SK-N-SH treated with all-trans-retinoic acid at 6 μM for 48 hours (cell line): ENCODE data around the gene CACNA1C.

ENCODE experiments used
- BACH2 ChIP-seq: fragments of 250-450 bp; sonication (Bioruptor Pico); IDR thresholded peaks from 2 replicates; pipeline ENCODE4 v1.9.0; 2021; ENCODE audit warnings: mild to moderate bottlenecking, borderline replicate concordance
- CSDC2 ChIP-seq: fragments of 250-450 bp; sonication (Bioruptor Pico); IDR thresholded peaks from 2 replicates; pipeline ENCODE4 v1.5.0; 2020; ENCODE audit warnings: mild to moderate bottlenecking, moderate library complexity
- ESRRG ChIP-seq: fragments of 250-450 bp; sonication (Bioruptor Pico); IDR thresholded peaks from 2 replicates; pipeline ENCODE4 v1.6.1; 2021; ENCODE audit warnings: mild to moderate bottlenecking
- RARB ChIP-seq: fragments of 250-450 bp; sonication (Bioruptor Pico); IDR thresholded peaks from 2 replicates; pipeline ENCODE4 v1.8.0; 2021; ENCODE audit warnings: mild to moderate bottlenecking, moderate library complexity
- SNAI2 ChIP-seq: fragments of 250-450 bp; sonication (Bioruptor Pico); IDR thresholded peaks from 2 replicates; pipeline ENCODE4 v1.5.0; 2020; ENCODE audit warnings: mild to moderate bottlenecking, moderate library complexity
- TOX ChIP-seq: fragments of 250-450 bp; sonication (Bioruptor Pico); IDR thresholded peaks from 2 replicates; pipeline ENCODE4 v1.8.0; 2021; ENCODE audit warnings: mild to moderate bottlenecking, moderate library complexity, borderline replicate concordance
- ZC3H10 ChIP-seq: fragments of 250-450 bp; sonication (Bioruptor Pico); IDR thresholded peaks from 2 replicates; pipeline ENCODE4 v1.5.1; 2021; ENCODE audit warnings: mild to moderate bottlenecking, moderate library complexity
- ZFP3 ChIP-seq: fragments of 250-450 bp; sonication (Bioruptor Pico); IDR thresholded peaks from 2 replicates; pipeline ENCODE4 v1.5.0; 2020; ENCODE audit warnings: mild to moderate bottlenecking, moderate library complexity
- ZNF70 ChIP-seq: fragments of 450-650 bp; formaldehyde crosslinking; IDR thresholded peaks from 2 replicates; pipeline ENCODE4 v1.5.0; 2020; ENCODE audit warnings: mild to moderate bottlenecking, moderate library complexity
- TF ChIP-seq, protein P1 (sequence below): fragments of 250-450 bp; sonication (Bioruptor Pico); IDR thresholded peaks from 2 replicates; pipeline ENCODE4 v1.8.0; 2020; ENCODE audit warnings: mild to moderate bottlenecking, moderate library complexity, borderline replicate concordance
- TF ChIP-seq, protein P2 (sequence below): fragments of 250-450 bp; sonication (Bioruptor Pico); IDR thresholded peaks from 2 replicates; pipeline ENCODE4 v1.8.0; 2021; ENCODE audit warnings: low read depth, mild to moderate bottlenecking, moderate library complexity, borderline replicate concordance

DNA sequence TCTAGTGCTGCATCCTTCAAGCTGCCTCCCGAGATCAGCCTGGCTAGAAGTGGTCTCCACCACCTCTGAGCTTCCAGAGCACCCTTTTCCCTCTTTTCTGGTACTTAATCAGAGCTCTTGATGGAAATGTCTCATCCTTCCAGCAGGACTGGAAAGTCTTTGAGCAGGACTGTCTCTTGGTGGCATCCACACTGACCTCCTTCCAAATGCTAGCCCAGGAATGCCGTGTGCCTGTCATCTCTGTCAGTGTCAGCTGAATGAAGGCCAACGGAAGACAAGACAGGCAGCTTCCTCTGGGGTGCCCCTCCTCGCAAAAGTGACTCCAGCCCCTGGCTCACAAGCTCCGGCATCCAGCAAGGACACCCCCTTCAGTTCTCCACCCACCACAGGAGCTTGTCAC lies 570.7 kb downstream of the CACNA1C start:
- TF ChIP-seq, protein P1, sequence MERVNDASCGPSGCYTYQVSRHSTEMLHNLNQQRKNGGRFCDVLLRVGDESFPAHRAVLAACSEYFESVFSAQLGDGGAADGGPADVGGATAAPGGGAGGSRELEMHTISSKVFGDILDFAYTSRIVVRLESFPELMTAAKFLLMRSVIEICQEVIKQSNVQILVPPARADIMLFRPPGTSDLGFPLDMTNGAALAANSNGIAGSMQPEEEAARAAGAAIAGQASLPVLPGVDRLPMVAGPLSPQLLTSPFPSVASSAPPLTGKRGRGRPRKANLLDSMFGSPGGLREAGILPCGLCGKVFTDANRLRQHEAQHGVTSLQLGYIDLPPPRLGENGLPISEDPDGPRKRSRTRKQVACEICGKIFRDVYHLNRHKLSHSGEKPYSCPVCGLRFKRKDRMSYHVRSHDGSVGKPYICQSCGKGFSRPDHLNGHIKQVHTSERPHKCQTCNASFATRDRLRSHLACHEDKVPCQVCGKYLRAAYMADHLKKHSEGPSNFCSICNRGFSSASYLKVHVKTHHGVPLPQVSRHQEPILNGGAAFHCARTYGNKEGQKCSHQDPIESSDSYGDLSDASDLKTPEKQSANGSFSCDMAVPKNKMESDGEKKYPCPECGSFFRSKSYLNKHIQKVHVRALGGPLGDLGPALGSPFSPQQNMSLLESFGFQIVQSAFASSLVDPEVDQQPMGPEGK = no peak
- TF ChIP-seq SNAI2 (CRISPR knock-in tag) (no peak), ZC3H10 (no peak), RARB (no peak), ZNF70 (CRISPR knock-in tag) (no peak), BACH2 (no peak), ZFP3 (CRISPR knock-in tag) (no peak), CSDC2 (CRISPR knock-in tag) (no peak), TOX (no peak), ESRRG (CRISPR knock-in tag) (no peak)
- TF ChIP-seq, protein P2, sequence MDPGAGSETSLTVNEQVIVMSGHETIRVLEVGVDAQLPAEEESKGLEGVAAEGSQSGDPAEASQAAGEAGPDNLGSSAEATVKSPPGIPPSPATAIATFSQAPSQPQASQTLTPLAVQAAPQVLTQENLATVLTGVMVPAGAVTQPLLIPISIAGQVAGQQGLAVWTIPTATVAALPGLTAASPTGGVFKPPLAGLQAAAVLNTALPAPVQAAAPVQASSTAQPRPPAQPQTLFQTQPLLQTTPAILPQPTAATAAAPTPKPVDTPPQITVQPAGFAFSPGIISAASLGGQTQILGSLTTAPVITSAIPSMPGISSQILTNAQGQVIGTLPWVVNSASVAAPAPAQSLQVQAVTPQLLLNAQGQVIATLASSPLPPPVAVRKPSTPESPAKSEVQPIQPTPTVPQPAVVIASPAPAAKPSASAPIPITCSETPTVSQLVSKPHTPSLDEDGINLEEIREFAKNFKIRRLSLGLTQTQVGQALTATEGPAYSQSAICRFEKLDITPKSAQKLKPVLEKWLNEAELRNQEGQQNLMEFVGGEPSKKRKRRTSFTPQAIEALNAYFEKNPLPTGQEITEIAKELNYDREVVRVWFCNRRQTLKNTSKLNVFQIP = no peak
